GM23338 (cell line): ENCODE measurements around the gene STAMBPL1.

ENCODE experiments used
- CREB1 ChIP-seq: fragments of 250-450 bp; sonication (Bioruptor Pico); IDR thresholded peaks from 2 replicates; pipeline ENCODE4 v1.5.0; 2020; ENCODE audit warnings: low read depth, mild to moderate bottlenecking, moderate library complexity
- CTCF ChIP-seq, 2 experiments: fragments of 200-600 bp in 1 of 2; sonication (generic) in 1 of 2; conservative IDR thresholded peaks; 2 replicates each; pipeline versions ENCODE4 v1.5.1 to v1.6.1; 2016 to 2017; ENCODE audit warnings: antibody characterized with exemption in 2 of 2, low read depth in 2 of 2, mild to moderate bottlenecking in 2 of 2, moderate library complexity in 1 of 2
- ETS1 ChIP-seq: IDR thresholded peaks from 2 replicates; pipeline ENCODE4 v1.6.1; 2016; ENCODE audit warnings: antibody characterized with exemption
- EZH2 ChIP-seq: fragments of 200-600 bp; sonication (generic); IDR thresholded peaks from one replicate; pipeline ENCODE4 v1.8.0; 2017; ENCODE audit warnings: antibody characterized with exemption, mild to moderate bottlenecking, low read depth; ENCODE audit not compliant: unreplicated experiment
- EZH2phosphoT487 ChIP-seq: fragments of 200-600 bp; sonication (generic); IDR thresholded peaks from one replicate; pipeline ENCODE4 v1.8.1; 2018; ENCODE audit warnings: antibody characterized with exemption; ENCODE audit not compliant: unreplicated experiment
- POLR2AphosphoS5 ChIP-seq: IDR thresholded peaks from 2 replicates; pipeline ENCODE4 v1.6.1; 2016; ENCODE audit warnings: antibody characterized with exemption, low read depth
- REST ChIP-seq: IDR thresholded peaks from one replicate; pipeline ENCODE4 v1.6.1; 2018; ENCODE audit warnings: antibody characterized with exemption; ENCODE audit not compliant: unreplicated experiment

- no peak for TF ChIP-seq CTCF (conservative IDR thresholded peaks at IDR 0.05; ENCODE audit: low read depth in 2 of 2)
- TF ChIP-seq POLR2AphosphoS5, result no peak
- TF ChIP-seq CREB1, result no peak
- TF ChIP-seq EZH2phosphoT487, result no peak
- no peak for TF ChIP-seq REST
- TF ChIP-seq EZH2, result no peak
- TF ChIP-seq ETS1, result no peak
Measured at GRCh38 chr10:88890681-88891381, 10.8 kb downstream of the STAMBPL1 start.
